Activated CD4-positive, alpha-beta memory T cell treated with anti-CD3 and anti-CD28 coated beads, Interleukin-2, amount 10 ng/mL, durations not matched to agents 7 days and 5 days (primary cell): ENCODE data around the gene MAPKAPK2. TPM values are rescaled to one million over a fixed set of nuclear protein-coding genes. Genes with fewer than 3 reads are reported as not detected.
"Not testable (repeated sequence)": the region's sequence is repeated elsewhere in the genome, so short reads cannot be mapped to it uniquely, and the experiment has no call there.

Source experiments
- CTCF ChIA-PET: fragments of 350-600 bp; sonication (Branson Sonifier 250); formaldehyde crosslinking; loops from one replicate; lab custom pipeline; 2021; ENCODE audit warnings: antibody characterized with exemption, inconsistent platforms; lab: Charles Lee
- POLR2A ChIA-PET: fragments of 350-600 bp; sonication (Branson Sonifier 250); formaldehyde crosslinking; loops from one replicate; lab custom pipeline; 2021; ENCODE audit warnings: antibody characterized with exemption; lab: Charles Lee
- DNase-seq: peaks from one replicate; pipeline ENCODE4 v3.0.0-alpha.2; 2020
- H3K27ac Mint-ChIP-seq: one replicate; pipeline ENCODE4 v1.8.0; 2021; ENCODE audit warnings: mild to moderate bottlenecking, mixed read lengths
- H3K27me3 Mint-ChIP-seq: one replicate; pipeline ENCODE4 v1.8.0; 2021; ENCODE audit warnings: mixed read lengths
- H3K36me3 Mint-ChIP-seq: one replicate; pipeline ENCODE4 v1.8.0; 2021; ENCODE audit warnings: low read depth, mixed read lengths
- H3K4me1 Mint-ChIP-seq: one replicate; pipeline ENCODE4 v1.8.0; 2021; ENCODE audit warnings: mixed read lengths
- H3K4me3 Mint-ChIP-seq: one replicate; pipeline ENCODE4 v1.8.0; 2021; ENCODE audit warnings: mild to moderate bottlenecking, mixed read lengths
- H3K9me3 Mint-ChIP-seq: one replicate; pipeline ENCODE4 v1.8.0; 2021; ENCODE audit warnings: mixed read lengths
- total RNA-seq, 2 experiments: library from RNA; stranded (reverse); gene quantifications; one replicate each; pipeline ENCODE4 v1.2.3, GENCODE V29; 2021

The MAPKAPK2 gene
- total RNA-seq: 10 to 100 TPM; 89.1 to 95.2 TPM

- peaks cover 4% of the 10 kb centered on the region for H3K27me3 Mint-ChIP-seq
- H3K4me3 Mint-ChIP-seq: peak within 1 kb of the TSS; percentile 93
- peak; percentile 80 for DNase-seq
- H3K27ac Mint-ChIP-seq: peak within 1 kb of the TSS; percentile 95
- H3K36me3 Mint-ChIP-seq: peaks cover 8% of the 10 kb centered on the region
- peaks cover 42% of the 10 kb centered on the region for H3K4me1 Mint-ChIP-seq
- no peaks in the 10 kb centered on the region for H3K9me3 Mint-ChIP-seq
- ChIA-PET CTCF (interaction anchor here (0.9 to 1.8 kb wide), 3 partner anchors 26 to 205 kb away, joined by 3 to 4 read pairs (median 4); no protein-coding TSS in a partner anchor), POLR2A (interaction anchor here (0.6 to 2.9 kb wide), 10 partner anchors 17 to 232 kb away, joined by 3 to 11 read pairs (median 4); partner anchors contain the start of genes DYRK3, EIF2D and RASSF5)
Measured at GRCh38 chr1:206684478-206685333, at the start of gene MAPKAPK2. MAPKAPK2 (plus strand) TSS chr1:206684905; CDS start chr1:206685230, 325 bp downstream.

GRCh38 chr1:206635080-206635977 lies 49.4 kb upstream of the MAPKAPK2 start, which contains the start of gene DYRK3:
DYRK3 (plus strand) TSS chr1:206635536; CDS start chr1:206635704, 168 bp downstream.
- peak within 1 kb of the TSS; percentile 80 for H3K27ac Mint-ChIP-seq
- peak; percentile 95 for DNase-seq
- ChIA-PET CTCF (interaction anchor here (0.6 to 8.8 kb wide), 46 partner anchors 9 to 1162 kb away, joined by 3 to 250 read pairs (median 4); partner anchors contain the start of genes EIF2D and FCMR), POLR2A (interaction anchor here (0.7 to 3.1 kb wide), 15 partner anchors 14 to 286 kb away, joined by 3 to 33 read pairs (median 4); partner anchors contain the start of genes EIF2D, FCMR and IKBKE)
- H3K9me3 Mint-ChIP-seq: no peaks in the 10 kb centered on the region
- no peaks in the 10 kb centered on the region for H3K36me3 Mint-ChIP-seq
- H3K27me3 Mint-ChIP-seq: peaks cover 23% of the 10 kb centered on the region
- peaks cover 36% of the 10 kb centered on the region for H3K4me1 Mint-ChIP-seq
- H3K4me3 Mint-ChIP-seq: peak within 1 kb of the TSS; percentile 80

- ChIA-PET POLR2A (interaction anchor here (0.8 to 3.1 kb wide), 12 partner anchors 13 to 166 kb away, joined by 3 to 33 read pairs (median 6); partner anchors contain the start of genes EIF2D and IKBKE), CTCF (interaction anchor here (0.6 to 8.8 kb wide), 22 partner anchors 9 to 1161 kb away, joined by 3 to 250 read pairs (median 7); partner anchors contain the start of genes EIF2D and FCMR)
- Mint-ChIP-seq H3K4me3 (peak overlapping the region; percentile 80), H3K27ac (no peak overlapping the region), H3K9me3 (no peaks in the 10 kb centered on the region), H3K4me1 (peaks cover 36% of the 10 kb centered on the region), H3K27me3 (peaks cover 22% of the 10 kb centered on the region), H3K36me3 (no peaks in the 10 kb centered on the region)
- peak; percentile 25 for DNase-seq
Measured at GRCh38 chr1:206635978-206636345, 48.7 kb upstream of the MAPKAPK2 start.

GRCh38 chr1:206636671-206637070 lies 48.0 kb upstream of the MAPKAPK2 start:
- no peak for DNase-seq
- Mint-ChIP-seq H3K4me1 (peaks cover 36% of the 10 kb centered on the region), H3K27ac (no peak overlapping the region), H3K36me3 (no peaks in the 10 kb centered on the region), H3K4me3 (peak overlapping the region; percentile 9), H3K27me3 (peaks cover 16% of the 10 kb centered on the region), H3K9me3 (no peaks in the 10 kb centered on the region)
- POLR2A ChIA-PET: interaction anchor here (1.7 to 3.1 kb wide), 2 partner anchors 27 kb away, joined by 6 to 33 read pairs; no protein-coding TSS in a partner anchor
- CTCF ChIA-PET: interaction anchor here (0.9 to 8.8 kb wide), 9 partner anchors 9 to 173 kb away, joined by 3 to 250 read pairs (median 5); partner anchors contain the start of gene EIF2D

GRCh38 chr1:206637605-206638004 lies 47.1 kb upstream of the MAPKAPK2 start:
- POLR2A ChIA-PET: interaction anchor here (1.7 kb wide), 1 partner anchor 26 kb away, joined by 6 read pairs; no protein-coding TSS in a partner anchor
- no peak overlapping the region for H3K4me3 Mint-ChIP-seq
- no peaks in the 10 kb centered on the region for H3K9me3 Mint-ChIP-seq
- H3K27ac Mint-ChIP-seq: no peak overlapping the region
- peaks cover 36% of the 10 kb centered on the region for H3K4me1 Mint-ChIP-seq
- H3K36me3 Mint-ChIP-seq: no peaks in the 10 kb centered on the region
- DNase-seq: no peak
- H3K27me3 Mint-ChIP-seq: peaks cover 9% of the 10 kb centered on the region
- CTCF ChIA-PET: interaction anchor here (0.9 to 8.8 kb wide), 5 partner anchors 10 to 172 kb away, joined by 3 to 250 read pairs (median 4); partner anchors contain the start of gene EIF2D

GRCh38 chr1:206642074-206642473 lies 42.6 kb upstream of the MAPKAPK2 start:
- POLR2A ChIA-PET, H3K4me1 Mint-ChIP-seq, H3K27ac Mint-ChIP-seq, CTCF ChIA-PET, H3K27me3 Mint-ChIP-seq, DNase-seq, H3K36me3 Mint-ChIP-seq, H3K9me3 Mint-ChIP-seq, H3K4me3 Mint-ChIP-seq: not testable (repeated sequence)

GRCh38 chr1:206643118-206643698 lies 41.5 kb upstream of the MAPKAPK2 start:
- POLR2A ChIA-PET: no interaction called here
- DNase-seq: no peak
- Mint-ChIP-seq H3K27me3 (no peaks in the 10 kb centered on the region), H3K9me3 (no peaks in the 10 kb centered on the region), H3K27ac (no peak overlapping the region), H3K4me3 (no peak overlapping the region), H3K36me3 (peaks cover 16% of the 10 kb centered on the region), H3K4me1 (peaks cover 2% of the 10 kb centered on the region)
- CTCF ChIA-PET: interaction anchor here (8.4 kb wide), 1 partner anchor 20 kb away, joined by 50 read pairs; no protein-coding TSS in a partner anchor

GRCh38 chr1:206646504-206646903 lies 38.2 kb upstream of the MAPKAPK2 start:
- Mint-ChIP-seq H3K4me1 (peaks cover 5% of the 10 kb centered on the region), H3K36me3 (peaks cover 29% of the 10 kb centered on the region), H3K4me3 (no peak overlapping the region), H3K27me3 (no peaks in the 10 kb centered on the region), H3K27ac (no peak overlapping the region), H3K9me3 (no peaks in the 10 kb centered on the region)
- DNase-seq: no peak
- ChIA-PET CTCF (interaction anchor here (5.1 to 8.4 kb wide), 2 partner anchors 13 to 17 kb away, joined by 25 to 50 read pairs; partner anchors contain the start of gene DYRK3), POLR2A (no interaction called here)

GRCh38 chr1:206647224-206647623 lies 37.5 kb upstream of the MAPKAPK2 start:
- no peak overlapping the region for H3K27ac Mint-ChIP-seq
- DNase-seq: no peak
- H3K9me3 Mint-ChIP-seq: no peaks in the 10 kb centered on the region
- no peaks in the 10 kb centered on the region for H3K27me3 Mint-ChIP-seq
- ChIA-PET CTCF (interaction anchor here (0.8 to 8.4 kb wide), 7 partner anchors 13 to 226 kb away, joined by 3 to 50 read pairs (median 4); partner anchors contain the start of gene DYRK3), POLR2A (no interaction called here)
- no peak overlapping the region for H3K4me3 Mint-ChIP-seq
- peaks cover 5% of the 10 kb centered on the region for H3K4me1 Mint-ChIP-seq
- peaks cover 34% of the 10 kb centered on the region for H3K36me3 Mint-ChIP-seq

- DNase-seq: no peak
- no peak overlapping the region for H3K4me3 Mint-ChIP-seq
- H3K27ac Mint-ChIP-seq: no peak overlapping the region
- no peaks in the 10 kb centered on the region for H3K27me3 Mint-ChIP-seq
- ChIA-PET POLR2A (interaction anchor here (0.9 kb wide), 2 partner anchors 14 to 178 kb away, joined by 3 read pairs; partner anchors contain the start of gene DYRK3), CTCF (interaction anchor here (1.3 to 8.4 kb wide), 7 partner anchors 9 to 187 kb away, joined by 4 to 50 read pairs (median 5); partner anchors contain the start of genes DYRK3 and EIF2D)
- peaks cover 38% of the 10 kb centered on the region for H3K36me3 Mint-ChIP-seq
- no peaks in the 10 kb centered on the region for H3K9me3 Mint-ChIP-seq
- H3K4me1 Mint-ChIP-seq: peaks cover 5% of the 10 kb centered on the region
Measured at GRCh38 chr1:206649261-206649921, 35.3 kb upstream of the MAPKAPK2 start.

GRCh38 chr1:206651014-206651413 lies 33.7 kb upstream of the MAPKAPK2 start:
- Mint-ChIP-seq H3K27me3 (no peaks in the 10 kb centered on the region), H3K4me3 (no peak overlapping the region), H3K9me3 (no peaks in the 10 kb centered on the region), H3K4me1 (peaks cover 5% of the 10 kb centered on the region), H3K27ac (no peak overlapping the region), H3K36me3 (peaks cover 38% of the 10 kb centered on the region)
- ChIA-PET CTCF (interaction anchor here (8.4 kb wide), 1 partner anchor 12 kb away, joined by 50 read pairs; no protein-coding TSS in a partner anchor), POLR2A (no interaction called here)
- no peak for DNase-seq
